HG02763 (cell line): ENCODE measurements around the gene MCAM.

Source experiments
- ATAC-seq: cut with Tn5 transposase; IDR thresholded peaks from one replicate; pipeline ENCODE4 v1.9.1; 2021; ENCODE audit warnings: mild to moderate bottlenecking, moderate library complexity; ENCODE audit not compliant: unreplicated experiment

The MCAM gene

DNA sequence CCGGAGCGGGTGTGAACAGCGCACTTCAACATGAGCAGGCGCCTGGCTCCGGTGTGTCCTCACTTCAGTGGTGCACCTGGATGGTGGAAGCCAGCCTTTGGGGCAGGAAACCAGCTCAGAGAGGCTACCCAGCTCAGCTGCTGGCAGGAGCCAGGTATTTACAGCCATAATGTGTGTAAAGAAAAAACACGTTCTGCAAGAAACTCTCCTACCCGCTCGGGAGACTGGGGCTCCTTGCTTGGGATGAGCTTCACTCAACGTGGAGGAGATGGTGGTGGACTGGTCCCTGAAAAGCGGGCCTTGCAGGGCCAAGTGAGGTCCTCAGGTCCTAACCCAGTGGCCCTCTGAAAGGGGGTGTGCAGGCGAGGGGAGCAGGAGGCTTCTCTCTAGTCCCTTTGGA, 7.5 kb downstream of the MCAM start:
- no peak for ATAC-seq

DNA sequence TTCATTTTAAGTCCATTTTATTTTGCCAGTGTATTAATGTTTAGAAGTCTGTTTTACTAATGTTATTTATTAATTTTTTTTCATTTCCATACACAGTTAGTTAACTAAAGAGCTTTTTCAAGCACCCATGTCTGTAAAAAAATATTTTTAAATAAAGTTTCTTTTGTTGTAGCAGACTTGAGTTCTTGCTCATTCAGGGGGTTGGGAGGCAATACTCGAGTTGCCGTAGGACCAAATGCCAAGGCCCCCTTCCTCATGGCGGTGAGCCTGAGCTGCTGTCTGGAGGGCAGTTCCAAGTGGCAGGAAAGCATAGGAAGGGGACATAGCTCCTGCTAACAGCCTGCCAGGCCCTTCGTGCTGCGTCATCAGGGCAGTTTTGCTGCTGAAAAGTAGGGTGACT, 9.0 kb downstream of the MCAM start:
- no peak for ATAC-seq

DNA sequence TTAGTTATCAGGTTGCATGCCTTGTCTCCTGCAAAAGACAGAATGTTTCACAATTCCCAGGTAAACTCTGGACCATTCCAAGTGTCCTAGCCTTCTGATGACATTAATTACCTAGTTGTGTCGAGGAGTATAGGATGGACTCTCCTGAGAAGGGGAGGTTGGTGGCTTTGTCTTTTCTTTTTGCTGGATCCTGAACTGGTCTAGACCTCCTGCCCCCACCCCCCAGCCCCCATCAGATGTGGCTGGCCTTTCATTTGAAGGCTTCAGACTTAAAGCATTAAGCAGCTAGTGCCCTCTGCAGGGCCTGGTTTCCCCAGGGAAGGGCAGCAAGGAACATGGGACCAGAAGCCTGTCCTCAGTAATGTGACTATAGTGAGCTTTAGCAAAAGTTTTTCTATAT, 9.7 kb downstream of the MCAM start:
- no peak for ATAC-seq

DNA sequence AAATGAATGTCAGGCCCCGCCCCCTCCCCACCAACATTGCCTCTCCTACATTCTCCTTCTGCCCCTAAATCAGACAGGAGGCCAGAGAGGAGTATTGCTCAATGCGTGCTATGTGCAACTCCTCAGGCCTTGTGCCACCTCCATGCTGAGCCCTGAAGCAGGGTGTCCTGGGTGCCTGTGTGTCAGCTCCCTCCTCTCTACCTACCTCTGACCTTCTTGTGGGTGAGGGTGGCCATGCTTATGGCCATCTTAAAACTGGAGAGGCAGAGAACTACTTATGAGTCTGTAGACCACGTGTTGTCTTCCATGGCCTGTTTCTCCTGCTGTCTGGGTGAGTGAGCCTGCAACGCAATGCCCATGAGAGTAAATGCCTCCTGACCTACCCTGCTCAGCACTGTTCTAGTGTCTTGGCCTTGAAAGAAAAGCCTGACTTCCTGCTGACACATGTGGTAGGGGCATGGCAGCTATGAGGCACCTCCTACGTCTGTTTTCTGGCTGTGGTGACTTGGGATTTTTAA, 10.5 kb downstream of the MCAM start:
- no peak for ATAC-seq

DNA sequence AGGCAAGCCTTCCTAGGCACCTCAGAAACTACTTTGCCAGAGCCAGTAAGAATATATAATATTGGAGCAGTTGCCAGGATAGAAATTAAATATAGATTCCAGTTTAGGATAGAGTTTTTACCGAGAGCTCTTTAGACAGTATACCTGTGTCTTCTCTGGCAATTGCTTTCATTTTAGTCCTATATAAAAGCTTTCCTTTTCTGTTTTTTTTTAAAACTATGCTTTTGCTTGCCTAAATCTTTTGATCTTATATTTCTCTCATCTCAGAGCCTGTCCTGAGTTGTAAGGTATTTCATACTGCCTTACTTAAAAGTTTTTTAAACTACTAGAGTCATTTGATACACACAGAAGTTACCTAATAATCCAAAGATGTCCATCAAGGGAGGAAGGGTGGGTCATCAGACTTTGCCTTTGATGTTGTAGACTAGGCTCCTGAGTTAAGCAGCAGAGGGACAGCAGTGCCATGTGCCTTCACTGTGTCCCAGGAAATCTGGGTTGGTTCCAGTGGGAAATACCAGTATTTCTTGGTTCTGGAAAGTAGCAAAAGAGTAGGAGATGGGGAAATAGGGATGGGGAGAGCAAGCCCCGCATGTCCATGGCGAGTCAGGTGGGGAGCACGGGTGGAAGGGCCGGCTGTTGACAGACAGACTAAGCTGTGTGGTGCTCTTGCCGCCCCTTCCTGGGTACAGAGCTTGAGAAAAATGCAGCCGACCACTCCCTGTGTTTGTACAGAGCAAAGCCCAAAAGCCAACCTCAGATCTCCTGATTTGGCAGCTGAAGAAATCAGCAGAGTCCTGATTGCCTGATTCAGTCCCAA, 11.2 kb downstream of the MCAM start:
- ATAC-seq, result no peak

DNA sequence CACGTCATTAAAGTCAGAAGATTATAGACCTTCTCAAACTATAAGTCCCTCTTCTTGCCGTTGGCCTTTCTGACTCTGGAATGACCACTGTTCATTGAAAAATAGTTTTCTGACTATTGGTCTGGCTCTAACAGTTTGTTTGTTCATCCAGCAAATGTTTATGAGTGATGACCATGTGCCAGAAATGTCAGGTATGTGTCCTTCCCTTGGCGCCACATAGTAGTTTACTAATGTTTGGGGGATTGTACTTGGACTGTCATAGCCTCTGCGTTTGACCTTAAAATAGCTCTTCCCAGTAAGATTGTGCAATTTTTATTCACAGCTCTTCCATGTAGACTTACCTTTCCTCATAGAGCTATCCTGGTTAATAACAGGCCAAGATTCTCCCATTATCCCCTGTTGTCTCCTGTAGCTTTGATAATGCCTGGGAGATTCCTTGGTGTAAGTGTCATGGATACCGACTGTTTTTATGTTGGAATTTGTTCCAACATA, 13.7 kb downstream of the MCAM start:
- no peak for ATAC-seq

DNA sequence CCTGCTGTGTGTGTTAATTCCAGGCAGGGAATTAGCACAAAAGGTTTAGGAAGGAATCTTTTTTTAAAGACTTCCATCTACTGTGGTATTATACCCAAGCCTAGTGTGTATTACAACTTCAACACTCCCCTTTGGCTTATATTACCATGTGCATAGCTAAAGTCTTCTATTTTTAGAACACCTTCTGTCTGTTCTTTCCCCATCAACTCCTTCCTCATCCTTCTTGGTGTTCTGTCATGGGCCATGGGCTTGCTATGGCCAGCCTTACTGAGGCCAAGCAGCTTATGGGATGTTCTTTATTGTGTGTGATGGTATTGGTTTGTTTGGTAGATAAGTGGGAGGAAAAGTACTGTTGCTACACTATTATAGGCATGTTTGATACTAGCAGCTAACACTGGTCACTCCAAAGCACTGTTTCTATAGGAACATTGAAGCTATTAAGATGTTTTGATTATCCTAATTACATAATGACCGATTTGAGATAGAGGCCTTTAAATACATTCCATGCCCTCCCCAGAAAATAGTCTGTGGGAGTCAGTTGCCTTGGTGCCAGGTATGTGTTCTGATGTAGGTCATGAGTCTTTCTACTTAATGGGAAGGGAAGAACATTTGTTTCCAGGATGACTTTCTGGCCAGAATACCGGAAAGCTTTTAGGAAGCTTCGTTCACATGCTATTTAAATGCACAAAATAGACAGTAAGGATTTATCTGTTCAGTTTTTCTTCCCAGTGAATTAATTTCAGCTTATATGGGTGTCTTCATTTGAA, 16.5 kb downstream of the MCAM start:
- ATAC-seq, result no peak

DNA sequence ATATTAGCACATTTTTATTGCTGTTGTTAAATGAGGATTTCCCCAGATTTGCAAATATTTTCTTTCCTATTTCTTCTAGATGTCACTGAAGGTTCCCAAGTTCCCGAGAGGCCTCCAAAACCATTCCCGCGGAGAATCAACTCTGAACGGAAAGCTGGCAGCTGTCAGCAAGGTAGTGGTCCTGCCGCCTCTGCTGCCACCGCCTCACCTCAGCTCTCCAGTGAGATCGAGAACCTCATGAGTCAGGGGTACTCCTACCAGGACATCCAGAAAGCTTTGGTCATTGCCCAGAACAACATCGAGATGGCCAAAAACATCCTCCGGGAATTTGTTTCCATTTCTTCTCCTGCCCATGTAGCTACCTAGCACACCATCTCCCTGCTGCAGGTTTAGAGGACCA, 17.5 kb downstream of the MCAM start:
- ATAC-seq, result no peak

DNA sequence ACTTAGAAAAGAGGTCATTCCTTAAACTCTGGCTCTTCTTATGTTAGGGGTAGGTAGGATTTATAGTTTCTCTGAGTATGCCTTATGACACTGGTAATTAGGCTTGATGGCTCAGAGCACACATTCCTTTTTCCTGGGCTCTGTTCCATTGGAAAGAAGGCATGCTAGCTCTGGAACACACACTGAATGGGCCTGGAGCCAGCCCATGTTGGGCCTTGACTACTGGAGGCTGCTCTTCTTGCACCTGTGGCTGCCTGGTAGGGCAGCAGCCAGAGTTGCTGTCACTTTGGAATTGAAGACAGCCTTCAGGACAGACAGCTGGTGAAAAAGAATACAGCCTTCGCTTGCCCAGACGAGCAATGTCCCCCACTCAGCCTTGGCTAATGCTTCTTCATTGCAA, 18.2 kb downstream of the MCAM start:
- no peak for ATAC-seq

DNA sequence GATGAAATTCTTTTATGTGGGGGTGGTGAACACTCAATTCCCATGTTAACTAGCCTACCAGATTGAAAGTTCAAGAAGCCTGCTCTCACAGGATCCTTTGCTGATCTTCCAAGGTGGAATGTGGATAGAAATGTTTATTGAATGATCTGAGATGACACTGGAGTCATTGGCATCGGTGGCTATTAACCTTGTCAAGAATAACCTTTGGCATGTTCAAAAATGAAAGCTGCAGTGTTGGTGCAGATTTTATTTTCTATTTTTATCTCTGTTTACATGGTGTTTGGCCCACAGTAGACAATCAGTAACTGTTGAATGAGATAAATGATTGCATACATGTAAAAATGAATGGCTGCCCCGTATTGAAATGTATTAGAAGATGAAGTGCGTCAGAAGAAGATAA, 19.0 kb downstream of the MCAM start:
- no peak for ATAC-seq

DNA sequence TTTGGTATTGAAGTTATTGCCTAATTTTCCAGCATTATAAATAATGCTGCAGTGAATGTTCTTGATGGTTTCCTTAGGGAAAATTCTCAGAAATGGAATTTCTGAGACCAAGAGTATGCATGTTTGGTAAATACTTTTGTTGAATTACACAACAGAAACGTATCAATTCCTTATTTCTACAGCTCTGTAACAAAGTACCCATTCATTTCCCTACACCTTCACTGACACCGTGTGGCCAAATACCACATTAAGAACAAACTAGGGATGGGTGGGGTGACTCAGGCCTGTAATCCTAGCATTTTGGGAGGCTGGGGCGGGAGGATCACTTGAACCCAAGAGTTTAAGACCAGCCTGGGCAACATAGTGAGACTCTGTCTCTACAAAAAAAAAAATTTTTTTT, 21.8 kb downstream of the MCAM start:
- no peak for ATAC-seq

DNA sequence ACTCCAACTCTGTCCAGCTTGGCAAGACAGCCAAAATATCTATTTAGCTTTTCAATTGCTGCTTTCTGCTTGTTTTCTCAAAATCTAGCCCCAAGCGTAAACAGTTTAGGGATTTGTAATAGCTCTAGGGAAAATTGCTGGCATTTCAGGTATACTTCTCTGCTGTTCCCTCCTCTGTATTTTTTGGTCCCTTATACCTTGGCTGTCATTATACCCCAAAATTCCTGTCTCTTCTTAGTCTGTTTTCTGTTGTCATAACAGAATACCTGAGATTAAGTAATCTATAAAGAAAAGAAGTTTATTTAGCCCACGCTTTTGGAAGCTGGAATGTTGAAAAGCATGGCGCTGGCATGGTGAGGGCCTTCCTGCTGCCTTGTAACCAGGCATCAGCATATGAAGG, 23.5 kb downstream of the MCAM start:
- no peak for ATAC-seq

DNA sequence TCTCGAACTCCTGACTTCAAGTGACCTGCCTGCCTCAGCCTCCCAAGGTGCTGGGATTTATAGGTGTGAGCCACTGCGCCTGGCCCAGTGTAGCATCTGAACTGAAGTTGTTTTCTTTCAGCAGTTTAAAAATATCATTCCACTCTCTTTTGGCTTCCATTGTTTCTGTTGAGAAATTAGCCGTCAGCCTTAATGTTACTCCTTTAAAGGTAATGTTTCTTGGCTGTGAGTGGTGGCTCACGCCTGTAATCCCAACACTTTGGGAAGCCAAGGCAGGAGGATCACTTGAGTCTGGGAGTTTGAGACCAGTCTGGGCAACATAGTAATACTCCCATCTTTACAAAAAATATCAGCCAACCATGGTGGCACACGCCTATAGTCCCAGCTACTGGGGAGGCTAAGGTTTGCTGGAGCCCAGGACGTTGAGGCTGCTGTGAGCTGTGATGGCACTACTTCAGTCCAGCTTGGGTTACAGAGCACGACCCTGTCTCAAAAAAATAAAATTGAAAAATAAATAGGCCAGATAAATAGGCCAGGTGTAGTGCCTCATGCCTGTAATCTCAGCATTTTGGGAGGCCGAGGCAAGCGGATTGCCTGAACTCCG, 25.9 kb downstream of the MCAM start:
- ATAC-seq, result no peak

DNA sequence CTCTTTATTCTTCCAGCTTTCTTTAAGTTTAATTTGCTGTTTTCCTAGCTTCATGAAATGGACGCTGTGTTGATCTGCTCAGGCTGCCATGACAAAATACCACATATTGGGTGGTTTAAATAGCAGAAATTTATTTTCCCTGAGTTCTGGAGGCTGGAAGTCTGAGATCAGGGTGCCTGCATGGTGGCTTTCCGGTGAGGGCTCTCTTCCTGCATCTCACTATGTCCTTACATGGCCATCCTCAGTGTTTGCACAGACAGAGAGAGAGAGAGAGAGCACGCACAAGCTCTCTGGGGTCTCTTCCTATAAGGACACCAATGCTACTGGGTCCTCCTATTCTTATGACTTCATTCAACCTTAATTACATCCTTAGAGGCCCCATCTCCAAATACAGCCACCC, 28.7 kb downstream of the MCAM start:
- no peak for ATAC-seq

DNA sequence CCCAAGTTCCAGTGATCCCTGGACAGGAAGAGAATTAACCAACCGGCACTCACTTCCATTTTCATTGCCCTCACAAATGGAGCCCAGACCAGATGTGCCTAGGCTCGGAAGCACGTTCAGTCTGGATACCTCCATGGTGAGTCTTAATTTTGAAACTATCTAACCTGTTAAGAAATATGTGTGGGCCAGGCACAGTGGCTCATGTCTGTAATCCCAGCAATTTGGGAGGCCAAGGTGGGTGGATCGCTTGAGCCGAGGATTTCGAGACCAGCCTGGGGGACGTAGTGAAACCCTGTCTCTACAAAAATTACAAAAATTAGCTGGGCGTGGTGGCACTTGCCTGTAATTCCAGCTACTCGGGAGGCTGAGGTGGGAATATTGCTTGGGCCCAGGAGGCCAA, 31.5 kb downstream of the MCAM start:
- no peak for ATAC-seq

DNA sequence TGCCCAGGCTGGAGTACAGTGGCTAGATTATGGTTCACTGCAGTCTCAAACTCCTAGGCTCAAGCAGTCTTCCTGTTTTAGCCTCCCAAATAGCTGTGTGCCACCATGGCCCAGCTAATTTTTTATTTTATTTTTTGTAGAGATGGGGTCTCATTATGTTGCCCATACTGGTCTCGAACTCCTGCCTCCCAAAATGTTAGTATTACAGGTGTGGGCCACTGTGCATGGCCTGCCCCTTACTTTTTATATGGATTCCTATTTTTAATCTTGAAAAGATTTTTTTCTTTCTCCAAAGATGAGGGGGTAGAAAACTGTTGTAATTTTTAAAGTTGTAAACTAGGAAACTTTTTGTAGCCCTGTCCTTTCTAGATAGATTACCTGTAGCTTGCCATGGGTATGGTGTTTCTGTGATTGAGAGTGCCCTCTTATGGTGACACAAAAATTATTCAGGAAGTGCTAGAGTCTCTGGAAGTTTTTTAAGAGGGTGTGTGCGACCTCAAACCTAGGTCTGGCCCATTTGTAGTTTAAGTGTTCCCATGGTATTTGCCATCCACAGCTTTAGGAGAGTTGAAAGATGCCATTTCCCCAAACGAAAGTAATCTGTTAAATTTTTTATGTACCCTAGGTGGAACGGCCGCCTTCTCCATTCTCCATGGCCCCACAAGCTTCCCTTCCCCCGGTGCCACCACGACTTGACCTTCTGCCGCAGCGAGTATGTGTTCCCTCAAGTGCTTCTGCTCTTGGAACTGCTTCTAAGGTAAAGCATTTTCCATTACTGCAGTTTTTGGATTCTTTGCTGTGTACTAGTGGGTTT, 32.4 kb downstream of the MCAM start:
- no peak for ATAC-seq

DNA sequence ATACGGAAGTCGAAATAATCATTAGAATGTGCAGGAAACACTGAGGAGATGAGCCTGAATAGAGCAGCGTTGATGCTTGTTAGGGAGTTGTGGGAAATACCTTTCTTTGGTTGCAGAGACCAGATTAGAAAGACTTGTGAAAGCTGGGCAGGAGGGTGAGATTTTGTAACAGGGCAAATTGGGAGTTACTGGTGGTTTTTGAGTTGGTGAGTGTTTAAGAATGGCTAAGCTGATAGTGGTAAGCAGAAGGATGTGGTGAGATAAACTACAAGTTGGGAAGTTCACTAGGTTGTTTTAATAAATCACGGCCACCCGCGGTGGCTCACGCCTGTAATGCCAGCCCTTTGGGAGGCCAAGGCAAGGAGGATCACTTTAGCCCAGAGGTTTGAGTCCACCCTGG, 34.4 kb downstream of the MCAM start:
- no peak for ATAC-seq

DNA sequence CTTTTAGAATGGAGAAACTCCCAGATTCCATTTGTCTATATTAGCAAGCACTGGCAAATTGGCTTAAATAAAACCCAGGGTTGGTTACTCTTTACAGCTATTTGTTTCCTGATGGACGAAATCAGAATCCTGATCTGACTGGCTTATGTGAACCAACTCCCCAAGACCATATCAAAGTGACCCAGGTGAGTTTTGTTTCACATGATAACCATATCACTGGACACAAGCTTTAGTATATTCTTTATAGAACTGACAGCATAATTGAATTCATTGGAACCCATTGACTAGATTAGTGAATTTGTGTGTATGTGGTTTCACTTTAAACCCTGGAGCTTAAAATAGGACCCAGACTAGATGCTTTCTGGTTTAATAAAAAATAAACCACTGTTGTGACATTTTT, 39.3 kb downstream of the MCAM start:
- no peak for ATAC-seq

DNA sequence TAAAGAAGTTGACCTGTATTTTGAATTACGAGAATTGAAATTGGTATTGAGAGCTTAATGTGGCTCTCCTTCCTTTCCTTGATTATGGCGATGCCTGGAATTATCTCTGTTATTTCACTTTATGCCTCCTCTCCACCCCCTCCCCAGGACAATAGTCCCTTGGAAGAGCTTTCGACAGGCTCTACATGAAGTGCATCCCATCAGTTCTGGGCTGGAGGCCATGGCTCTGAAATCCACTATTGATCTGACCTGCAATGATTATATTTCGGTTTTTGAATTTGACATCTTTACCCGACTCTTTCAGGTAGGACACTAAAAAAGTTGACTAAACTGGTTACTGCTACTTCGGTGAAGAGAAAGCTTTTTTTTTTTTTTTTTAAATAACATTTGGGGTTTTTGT, 43.2 kb downstream of the MCAM start:
- no peak for ATAC-seq

DNA sequence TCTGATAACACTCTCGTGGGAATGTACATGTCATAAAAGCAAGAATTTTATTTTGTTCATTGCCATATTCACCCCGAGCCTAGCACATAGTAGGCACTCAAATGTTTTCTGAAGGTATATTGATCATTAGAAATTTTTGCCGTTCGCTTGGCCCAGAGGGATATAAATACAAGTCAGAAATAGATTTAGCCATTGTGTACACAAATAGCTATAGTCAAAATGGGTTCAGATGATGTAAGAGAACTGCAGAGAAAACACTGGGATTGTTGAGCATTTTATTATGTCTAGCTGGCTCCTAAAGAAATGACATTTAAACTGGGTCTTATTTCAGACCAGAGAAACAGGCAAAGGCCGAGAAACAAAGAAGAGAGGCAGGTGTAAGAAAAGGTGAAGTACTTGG, 49.3 kb downstream of the MCAM start:
- ATAC-seq, result no peak
